GM23338 (cell line): ENCODE measurements around the gene G6PC3. TPM values are rescaled to one million over a fixed set of nuclear protein-coding genes. Genes with fewer than 3 reads are reported as not detected.
"Not testable (repeated sequence)": the region's sequence is repeated elsewhere in the genome, so short reads cannot be mapped to it uniquely, and the experiment has no call there.

Experiments used
- ATAC-seq: fragments of 200-7000 bp; cut with Tn5 transposase; 3 replicates; pipeline ENCODE4 v1.9.1; 2020
- DNase-seq: peaks from one replicate; pipeline ENCODE4 v3.0.0-alpha.2; 2015; ENCODE audit warnings: low spot score
- H2AFZ ChIP-seq: fragments of 200-600 bp; sonication (generic); 2 replicates; pipeline ENCODE4 v1.8.0; 2016; ENCODE audit warnings: antibody characterized with exemption, mild to moderate bottlenecking, moderate library complexity
- H3F3A ChIP-seq: fragments of 200-600 bp; sonication (generic); replicated peaks from 2 replicates; pipeline ENCODE4 v1.8.0; 2017; ENCODE audit warnings: antibody characterized with exemption, mixed run types, low read depth
- H3K27ac ChIP-seq: fragments of 200-600 bp; sonication (generic); 2 replicates; pipeline ENCODE4 v1.6.1; 2016; ENCODE audit warnings: low read depth
- H3K27me3 ChIP-seq: fragments of 200-600 bp; sonication (generic); 2 replicates; pipeline ENCODE4 v1.8.0; 2016; ENCODE audit warnings: mild to moderate bottlenecking, mixed run types, moderate library complexity; ENCODE audit not compliant: insufficient read depth
- H3K36me3 ChIP-seq: fragments of 200-600 bp; sonication (generic); 2 replicates; pipeline ENCODE4 v1.8.0; 2016; ENCODE audit warnings: mild to moderate bottlenecking; ENCODE audit not compliant: insufficient read depth
- H3K4me1 ChIP-seq: fragments of 200-600 bp; sonication (generic); 2 replicates; pipeline ENCODE4 v1.8.0; 2016; ENCODE audit warnings: mild to moderate bottlenecking, moderate library complexity; ENCODE audit not compliant: insufficient read depth
- H3K4me2 ChIP-seq: fragments of 200-600 bp; sonication (generic); 2 replicates; pipeline ENCODE4 v1.7.1; 2017; ENCODE audit warnings: mixed run types
- H3K4me3 ChIP-seq: fragments of 200-600 bp; sonication (generic); 2 replicates; pipeline ENCODE4 v1.6.1; 2016; ENCODE audit warnings: mixed run types
- H3K79me2 ChIP-seq: fragments of 200-600 bp; sonication (generic); replicated peaks from 2 replicates; pipeline ENCODE4 v1.8.0; 2017; ENCODE audit warnings: mild to moderate bottlenecking; ENCODE audit not compliant: insufficient read depth
- H3K9me2 ChIP-seq: fragments of 200-600 bp; sonication (generic); 2 replicates; pipeline ENCODE4 v1.8.0; 2017; ENCODE audit not compliant: insufficient read depth
- H4K20me1 ChIP-seq: fragments of 200-600 bp; sonication (generic); replicated peaks from 2 replicates; pipeline ENCODE4 v1.8.0; 2017; ENCODE audit warnings: mild to moderate bottlenecking; ENCODE audit not compliant: insufficient read depth
- H3K27ac Mint-ChIP-seq: 2 replicates; pipeline ENCODE4 v1.8.0; 2020; ENCODE audit warnings: inconsistent platforms, mild to moderate bottlenecking, moderate library complexity, mixed read lengths
- H3K27me3 Mint-ChIP-seq: 3 replicates; pipeline ENCODE4 v1.8.0; 2022; ENCODE audit warnings: low read depth, mild to moderate bottlenecking, moderate library complexity, mixed read lengths, inconsistent platforms; ENCODE audit not compliant: insufficient read depth, poor library complexity
- H3K36me3 Mint-ChIP-seq: 3 replicates; pipeline ENCODE4 v1.8.0; 2021; ENCODE audit warnings: low read depth, mild to moderate bottlenecking, inconsistent platforms, moderate library complexity, mixed read lengths
- H3K4me1 Mint-ChIP-seq: 3 replicates; pipeline ENCODE4 v1.8.0; 2020; ENCODE audit warnings: mild to moderate bottlenecking, inconsistent platforms, mixed read lengths
- H3K4me3 Mint-ChIP-seq: 3 replicates; pipeline ENCODE4 v1.8.0; 2021; ENCODE audit warnings: moderate library complexity, mild to moderate bottlenecking, inconsistent platforms, mixed read lengths
- H3K9me3 Mint-ChIP-seq: 3 replicates; pipeline ENCODE4 v1.8.0; 2020; ENCODE audit warnings: moderate library complexity, mild to moderate bottlenecking, inconsistent platforms, mixed read lengths
- CREB1 ChIP-seq: fragments of 250-450 bp; sonication (Bioruptor Pico); IDR thresholded peaks from 2 replicates; pipeline ENCODE4 v1.5.0; 2020; ENCODE audit warnings: low read depth, mild to moderate bottlenecking, moderate library complexity
- EZH2phosphoT487 ChIP-seq: fragments of 200-600 bp; sonication (generic); IDR thresholded peaks from one replicate; pipeline ENCODE4 v1.8.1; 2018; ENCODE audit warnings: antibody characterized with exemption; ENCODE audit not compliant: unreplicated experiment
- JUNB ChIP-seq: IDR thresholded peaks from one replicate; pipeline ENCODE4 v1.6.1; 2016; ENCODE audit warnings: antibody characterized with exemption; ENCODE audit not compliant: unreplicated experiment
- STAT1 ChIP-seq: IDR thresholded peaks from one replicate; pipeline ENCODE4 v1.6.1; 2016; ENCODE audit warnings: antibody characterized with exemption; ENCODE audit not compliant: unreplicated experiment
- polyA plus RNA-seq: library from polyadenylated mRNA; unstranded; fragments of >200 nt; fragmentation: Nextera tagmentation; extraction: Ambion mirVana; gene quantifications from 2 replicates; pipeline ENCODE4 v1.2.1, GENCODE V29; 2016
- total RNA-seq: library from RNA; depleted of rRNA; stranded (reverse); fragments of >200 nt; shearing (Covaris generic); gene quantifications from 2 replicates; pipeline ENCODE4 v1.2.3, GENCODE V29; 2014
- TF ChIP-seq, protein P1 (sequence below): fragments of 250-450 bp; sonication (Bioruptor Pico); IDR thresholded peaks from 2 replicates; pipeline ENCODE4 v1.5.0; 2020; ENCODE audit warnings: mild to moderate bottlenecking, moderate library complexity
- TF ChIP-seq, protein P2 (sequence below), 2 experiments: fragments of 200-600 bp in 1 of 2; sonication (generic) in 1 of 2; conservative IDR thresholded peaks; 2 replicates each; pipeline versions ENCODE4 v1.5.1 to v1.6.1; 2016 to 2017; ENCODE audit warnings: antibody characterized with exemption in 2 of 2, low read depth in 2 of 2, mild to moderate bottlenecking in 2 of 2, moderate library complexity in 1 of 2

G6PC3 gene
- total and polyA plus RNA-seq, 2 experiments from 2014 or later = 112 to 143 TPM

DNA sequence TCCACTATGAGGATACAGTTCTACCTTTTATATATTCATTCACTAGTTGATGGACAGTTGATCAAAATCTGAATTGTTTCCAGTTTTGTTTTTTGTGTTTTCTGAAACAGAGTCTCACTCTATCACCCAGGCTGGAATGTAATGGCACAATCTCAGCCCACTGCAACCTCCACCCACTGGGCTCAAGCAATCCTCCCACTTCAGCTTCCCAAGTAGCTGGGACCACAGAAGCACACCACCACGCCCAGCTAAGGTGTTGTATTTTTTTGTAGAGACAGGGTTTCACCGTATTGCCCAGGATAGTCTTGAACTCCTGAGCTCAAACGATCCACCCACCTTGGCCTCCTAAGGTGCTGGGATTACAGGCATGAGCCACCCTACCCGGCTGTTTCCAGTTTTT, 25.0 kb upstream of the G6PC3 start (continued):
- TF ChIP-seq, protein P1, sequence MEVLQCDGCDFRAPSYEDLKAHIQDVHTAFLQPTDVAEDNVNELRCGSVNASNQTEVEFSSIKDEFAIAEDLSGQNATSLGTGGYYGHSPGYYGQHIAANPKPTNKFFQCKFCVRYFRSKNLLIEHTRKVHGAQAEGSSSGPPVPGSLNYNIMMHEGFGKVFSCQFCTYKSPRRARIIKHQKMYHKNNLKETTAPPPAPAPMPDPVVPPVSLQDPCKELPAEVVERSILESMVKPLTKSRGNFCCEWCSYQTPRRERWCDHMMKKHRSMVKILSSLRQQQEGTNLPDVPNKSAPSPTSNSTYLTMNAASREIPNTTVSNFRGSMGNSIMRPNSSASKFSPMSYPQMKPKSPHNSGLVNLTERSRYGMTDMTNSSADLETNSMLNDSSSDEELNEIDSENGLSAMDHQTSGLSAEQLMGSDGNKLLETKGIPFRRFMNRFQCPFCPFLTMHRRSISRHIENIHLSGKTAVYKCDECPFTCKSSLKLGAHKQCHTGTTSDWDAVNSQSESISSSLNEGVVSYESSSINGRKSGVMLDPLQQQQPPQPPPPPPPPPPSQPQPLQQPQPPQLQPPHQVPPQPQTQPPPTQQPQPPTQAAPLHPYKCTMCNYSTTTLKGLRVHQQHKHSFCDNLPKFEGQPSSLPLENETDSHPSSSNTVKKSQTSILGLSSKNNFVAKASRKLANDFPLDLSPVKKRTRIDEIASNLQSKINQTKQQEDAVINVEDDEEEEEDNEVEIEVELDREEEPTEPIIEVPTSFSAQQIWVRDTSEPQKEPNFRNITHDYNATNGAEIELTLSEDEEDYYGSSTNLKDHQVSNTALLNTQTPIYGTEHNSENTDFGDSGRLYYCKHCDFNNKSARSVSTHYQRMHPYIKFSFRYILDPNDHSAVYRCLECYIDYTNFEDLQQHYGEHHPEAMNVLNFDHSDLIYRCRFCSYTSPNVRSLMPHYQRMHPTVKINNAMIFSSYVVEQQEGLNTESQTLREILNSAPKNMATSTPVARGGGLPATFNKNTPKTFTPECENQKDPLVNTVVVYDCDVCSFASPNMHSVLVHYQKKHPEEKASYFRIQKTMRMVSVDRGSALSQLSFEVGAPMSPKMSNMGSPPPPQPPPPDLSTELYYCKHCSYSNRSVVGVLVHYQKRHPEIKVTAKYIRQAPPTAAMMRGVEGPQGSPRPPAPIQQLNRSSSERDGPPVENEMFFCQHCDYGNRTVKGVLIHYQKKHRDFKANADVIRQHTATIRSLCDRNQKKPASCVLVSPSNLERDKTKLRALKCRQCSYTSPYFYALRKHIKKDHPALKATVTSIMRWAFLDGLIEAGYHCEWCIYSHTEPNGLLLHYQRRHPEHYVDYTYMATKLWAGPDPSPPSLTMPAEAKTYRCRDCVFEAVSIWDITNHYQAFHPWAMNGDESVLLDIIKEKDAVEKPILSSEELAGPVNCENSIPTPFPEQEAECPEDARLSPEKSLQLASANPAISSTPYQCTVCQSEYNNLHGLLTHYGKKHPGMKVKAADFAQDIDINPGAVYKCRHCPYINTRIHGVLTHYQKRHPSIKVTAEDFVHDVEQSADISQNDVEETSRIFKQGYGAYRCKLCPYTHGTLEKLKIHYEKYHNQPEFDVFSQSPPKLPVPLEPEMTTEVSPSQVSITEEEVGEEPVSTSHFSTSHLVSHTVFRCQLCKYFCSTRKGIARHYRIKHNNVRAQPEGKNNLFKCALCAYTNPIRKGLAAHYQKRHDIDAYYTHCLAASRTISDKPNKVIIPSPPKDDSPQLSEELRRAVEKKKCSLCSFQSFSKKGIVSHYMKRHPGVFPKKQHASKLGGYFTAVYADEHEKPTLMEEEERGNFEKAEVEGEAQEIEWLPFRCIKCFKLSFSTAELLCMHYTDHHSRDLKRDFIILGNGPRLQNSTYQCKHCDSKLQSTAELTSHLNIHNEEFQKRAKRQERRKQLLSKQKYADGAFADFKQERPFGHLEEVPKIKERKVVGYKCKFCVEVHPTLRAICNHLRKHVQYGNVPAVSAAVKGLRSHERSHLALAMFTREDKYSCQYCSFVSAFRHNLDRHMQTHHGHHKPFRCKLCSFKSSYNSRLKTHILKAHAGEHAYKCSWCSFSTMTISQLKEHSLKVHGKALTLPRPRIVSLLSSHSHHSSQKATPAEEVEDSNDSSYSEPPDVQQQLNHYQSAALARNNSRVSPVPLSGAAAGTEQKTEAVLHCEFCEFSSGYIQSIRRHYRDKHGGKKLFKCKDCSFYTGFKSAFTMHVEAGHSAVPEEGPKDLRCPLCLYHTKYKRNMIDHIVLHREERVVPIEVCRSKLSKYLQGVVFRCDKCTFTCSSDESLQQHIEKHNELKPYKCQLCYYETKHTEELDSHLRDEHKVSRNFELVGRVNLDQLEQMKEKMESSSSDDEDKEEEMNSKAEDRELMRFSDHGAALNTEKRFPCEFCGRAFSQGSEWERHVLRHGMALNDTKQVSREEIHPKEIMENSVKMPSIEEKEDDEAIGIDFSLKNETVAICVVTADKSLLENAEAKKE (CRISPR knock-in tag) = no peak
- TF ChIP-seq EZH2phosphoT487 (no peak), JUNB (no peak), STAT1 (no peak), CREB1 (CRISPR knock-in tag) (no peak)
- TF ChIP-seq, protein P2, sequence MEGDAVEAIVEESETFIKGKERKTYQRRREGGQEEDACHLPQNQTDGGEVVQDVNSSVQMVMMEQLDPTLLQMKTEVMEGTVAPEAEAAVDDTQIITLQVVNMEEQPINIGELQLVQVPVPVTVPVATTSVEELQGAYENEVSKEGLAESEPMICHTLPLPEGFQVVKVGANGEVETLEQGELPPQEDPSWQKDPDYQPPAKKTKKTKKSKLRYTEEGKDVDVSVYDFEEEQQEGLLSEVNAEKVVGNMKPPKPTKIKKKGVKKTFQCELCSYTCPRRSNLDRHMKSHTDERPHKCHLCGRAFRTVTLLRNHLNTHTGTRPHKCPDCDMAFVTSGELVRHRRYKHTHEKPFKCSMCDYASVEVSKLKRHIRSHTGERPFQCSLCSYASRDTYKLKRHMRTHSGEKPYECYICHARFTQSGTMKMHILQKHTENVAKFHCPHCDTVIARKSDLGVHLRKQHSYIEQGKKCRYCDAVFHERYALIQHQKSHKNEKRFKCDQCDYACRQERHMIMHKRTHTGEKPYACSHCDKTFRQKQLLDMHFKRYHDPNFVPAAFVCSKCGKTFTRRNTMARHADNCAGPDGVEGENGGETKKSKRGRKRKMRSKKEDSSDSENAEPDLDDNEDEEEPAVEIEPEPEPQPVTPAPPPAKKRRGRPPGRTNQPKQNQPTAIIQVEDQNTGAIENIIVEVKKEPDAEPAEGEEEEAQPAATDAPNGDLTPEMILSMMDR (conservative IDR thresholded peaks at IDR 0.05; ENCODE audit: low read depth in 2 of 2) = no peak

- Histone ChIP-seq H3K36me3 (peaks cover 42% of the 10 kb centered on the region), H3K79me2 (peaks cover 100% of the 10 kb centered on the region), H4K20me1 (peaks cover 31% of the 10 kb centered on the region), H3K4me1 (peaks cover 17% of the 10 kb centered on the region)
- H3K9me2 ChIP-seq, H3K9me3 Mint-ChIP-seq, H3K27ac ChIP-seq, H3K27me3 Mint-ChIP-seq, H3K27ac Mint-ChIP-seq, H3K4me3 ChIP-seq, H3K27me3 ChIP-seq, H3F3A ChIP-seq, H3K4me3 Mint-ChIP-seq, ATAC-seq, H2AFZ ChIP-seq, DNase-seq, H3K4me2 ChIP-seq: not testable (repeated sequence)
- peaks cover 66% of the 10 kb centered on the region for H3K36me3 Mint-ChIP-seq
- peaks cover 12% of the 10 kb centered on the region; the same call in 2 of the 3 replicates for H3K4me1 Mint-ChIP-seq
These were observed 23.6 kb upstream of the G6PC3 start for GRCh38 chr17:44046893-44047292.
